ENCODE measurements around the gene ERICH2. TPM values are rescaled to one million over a fixed set of nuclear protein-coding genes. Genes with fewer than 3 reads are reported as not detected.

ERICH2 gene
- total and polyA plus RNA-seq, 11 donors: 0.22 to 3.4 (median 0.98) TPM; not detected in 4

DNA sequence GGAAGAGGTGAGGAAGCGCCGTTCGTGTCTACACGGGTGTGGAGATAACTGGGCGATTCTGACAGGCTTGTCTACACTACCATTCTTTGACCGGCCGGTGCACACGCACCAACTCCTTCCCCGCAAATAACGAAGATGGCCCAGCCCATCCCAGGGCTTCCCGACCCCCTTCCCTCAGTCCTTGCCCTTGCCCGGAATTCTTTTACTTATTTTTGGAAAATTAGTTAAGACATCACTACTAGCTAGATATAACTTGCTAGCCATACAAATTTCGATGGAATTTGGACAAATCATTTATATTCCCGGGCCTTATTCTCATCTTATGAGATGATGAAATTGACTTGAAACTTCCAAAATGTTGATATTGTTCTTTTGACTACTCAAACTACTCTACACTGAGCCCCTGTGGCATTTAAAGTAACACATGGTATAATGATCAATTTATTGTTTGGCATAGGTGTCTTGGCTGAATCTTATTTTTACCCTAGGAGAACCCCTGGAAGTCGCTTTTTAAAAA is 1.3 kb downstream of the ERICH2 start:
- no peaks in the 10 kb centered on the region for H3K9me3 ChIP-seq
- H3K27ac ChIP-seq: peak overlapping the region in 7 of 12 donors; percentile 23 to 75 (median 51)
- peaks cover 0 to 17% (median 0%) of the 10 kb centered on the region in 9 donors for H3K27me3 ChIP-seq
- whole genome bisulfite sequencing, 4 donors: 8 to 11% (median 10%) methylated on average over 15 of the region's 15 CpGs
- H3K4me1 ChIP-seq: peaks cover 0 to 15% (median 10%) of the 10 kb centered on the region in 12 donors
- DNase-seq (no peak), ATAC-seq (peak in 1 of 4 donors; percentile 17)
- peak overlapping the region; percentile 43 to 91 (median 66) for H3K4me3 ChIP-seq
- intact Hi-C loops (cut with DNase I): no loop called here
- TF ChIP-seq POLR2A (IDR thresholded peaks at IDR 0.05): no peak
- TF ChIP-seq, protein P1, sequence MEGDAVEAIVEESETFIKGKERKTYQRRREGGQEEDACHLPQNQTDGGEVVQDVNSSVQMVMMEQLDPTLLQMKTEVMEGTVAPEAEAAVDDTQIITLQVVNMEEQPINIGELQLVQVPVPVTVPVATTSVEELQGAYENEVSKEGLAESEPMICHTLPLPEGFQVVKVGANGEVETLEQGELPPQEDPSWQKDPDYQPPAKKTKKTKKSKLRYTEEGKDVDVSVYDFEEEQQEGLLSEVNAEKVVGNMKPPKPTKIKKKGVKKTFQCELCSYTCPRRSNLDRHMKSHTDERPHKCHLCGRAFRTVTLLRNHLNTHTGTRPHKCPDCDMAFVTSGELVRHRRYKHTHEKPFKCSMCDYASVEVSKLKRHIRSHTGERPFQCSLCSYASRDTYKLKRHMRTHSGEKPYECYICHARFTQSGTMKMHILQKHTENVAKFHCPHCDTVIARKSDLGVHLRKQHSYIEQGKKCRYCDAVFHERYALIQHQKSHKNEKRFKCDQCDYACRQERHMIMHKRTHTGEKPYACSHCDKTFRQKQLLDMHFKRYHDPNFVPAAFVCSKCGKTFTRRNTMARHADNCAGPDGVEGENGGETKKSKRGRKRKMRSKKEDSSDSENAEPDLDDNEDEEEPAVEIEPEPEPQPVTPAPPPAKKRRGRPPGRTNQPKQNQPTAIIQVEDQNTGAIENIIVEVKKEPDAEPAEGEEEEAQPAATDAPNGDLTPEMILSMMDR (IDR thresholded peaks at IDR 0.05): no peak
- H3K36me3 ChIP-seq: no peaks in the 10 kb centered on the region

DNA sequence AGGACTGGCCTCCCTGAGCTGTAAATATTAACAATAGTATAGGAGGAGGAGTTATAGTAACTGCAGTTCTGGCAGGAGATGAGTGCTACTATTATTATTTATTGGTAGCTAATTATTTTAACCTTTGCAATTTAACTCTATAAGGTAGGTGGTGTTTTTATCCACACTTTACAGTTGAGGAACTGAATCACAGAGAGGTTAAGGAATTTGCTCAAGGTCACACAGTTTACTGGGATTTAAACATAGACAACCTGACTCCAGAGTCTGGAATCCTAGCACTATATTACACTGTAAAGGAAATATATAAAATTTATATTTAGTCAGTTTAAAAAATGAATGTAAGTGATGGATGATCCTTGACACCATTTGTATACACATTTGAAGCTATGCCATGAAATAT is 2.1 kb downstream of the ERICH2 start:
- intact Hi-C loops (cut with DNase I): no loop called here
- DNase-seq (no peak), ATAC-seq (no peak)
- peaks cover 0 to 17% (median 0%) of the 10 kb centered on the region in 9 donors for H3K27me3 ChIP-seq
- H3K36me3 ChIP-seq: no peaks in the 10 kb centered on the region
- H3K4me3 ChIP-seq: no peak overlapping the region
- no peaks in the 10 kb centered on the region for H3K9me3 ChIP-seq
- H3K27ac ChIP-seq: no peak overlapping the region
- peaks cover 0 to 15% (median 10%) of the 10 kb centered on the region in 12 donors for H3K4me1 ChIP-seq
- no peak for TF ChIP-seq POLR2A (IDR thresholded peaks at IDR 0.05)
- TF ChIP-seq, protein P1 (IDR thresholded peaks at IDR 0.05): no peak

DNA sequence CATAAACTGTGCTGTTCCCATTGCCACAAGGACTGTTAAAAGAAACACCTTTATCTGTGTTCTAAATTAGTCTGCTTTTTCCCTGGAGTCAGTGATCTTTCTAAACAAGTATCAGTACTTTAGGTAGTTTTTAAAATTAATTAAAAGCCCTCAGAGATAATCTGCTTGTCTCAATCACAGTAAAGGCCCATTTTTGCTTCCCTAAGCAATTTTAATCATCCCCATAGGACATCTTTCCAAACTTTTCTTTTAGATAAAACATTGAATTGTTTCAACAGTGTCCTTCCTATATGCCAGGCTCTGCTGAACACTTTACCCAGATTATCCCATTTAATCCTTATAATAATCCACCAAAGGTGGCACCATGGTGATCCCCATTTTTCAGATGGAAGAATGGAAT is 3.9 kb downstream of the ERICH2 start:
- Histone ChIP-seq H3K4me3 (no peak overlapping the region), H3K36me3 (no peaks in the 10 kb centered on the region), H3K27ac (no peak overlapping the region), H3K4me1 (peaks cover 0 to 15% (median 10%) of the 10 kb centered on the region in 12 donors), H3K9me3 (no peaks in the 10 kb centered on the region), H3K27me3 (peaks cover 0 to 24% (median 0%) of the 10 kb centered on the region in 9 donors)
- TF ChIP-seq, protein P1 (IDR thresholded peaks at IDR 0.05): no peak
- no peak for TF ChIP-seq POLR2A (IDR thresholded peaks at IDR 0.05)
- intact Hi-C loops (cut with DNase I): no loop called here
- DNase-seq (no peak), ATAC-seq (no peak)

DNA sequence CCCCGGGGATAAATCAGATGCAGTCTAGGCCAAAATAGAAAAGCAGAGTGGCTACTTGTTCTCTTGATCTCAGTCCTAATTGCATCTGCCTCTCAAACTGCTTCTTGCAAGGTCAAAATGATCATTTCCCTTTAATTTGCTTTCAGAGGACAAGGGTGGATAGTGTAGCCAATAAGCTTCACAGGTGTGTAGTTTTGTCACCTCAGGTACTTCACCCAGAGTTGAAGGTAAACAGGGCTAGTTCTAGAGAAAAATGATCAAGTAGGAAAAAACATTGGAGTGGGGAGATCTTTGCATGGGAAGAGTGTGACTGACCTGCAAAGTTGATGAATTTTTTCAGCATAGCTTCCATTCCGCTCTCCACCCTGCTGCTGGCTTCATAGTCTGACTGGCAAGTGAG is 8.7 kb downstream of the ERICH2 start:
- Histone ChIP-seq H3K9me3 (no peaks in the 10 kb centered on the region), H3K27ac (no peak overlapping the region), H3K4me1 (no peaks in the 10 kb centered on the region), H3K36me3 (no peaks in the 10 kb centered on the region), H3K27me3 (peaks cover 0 to 18% (median 0%) of the 10 kb centered on the region in 9 donors), H3K4me3 (no peak overlapping the region)
- ATAC-seq: no peak
- 13 to 41% (median 30%) methylated on average over 2 of the region's 2 CpGs for WGBS, 4 donors
- no peak for DNase-seq
- intact Hi-C loops (cut with DNase I): no loop called here
- TF ChIP-seq, protein P1 (IDR thresholded peaks at IDR 0.05): no peak
- no peak for TF ChIP-seq POLR2A (IDR thresholded peaks at IDR 0.05)

All from heart left ventricle (tissue), 16 donors.